Choroid plexus epithelial cell (primary cell): ENCODE measurements around the gene RMC1.
"Not testable (repeated sequence)": the region's sequence is repeated elsewhere in the genome, so short reads cannot be mapped to it uniquely, and the experiment has no call there.

Experiments used
- DNase-seq: peaks from one replicate; pipeline ENCODE4 v3.0.0-alpha.2; 2010; ENCODE audit warnings: low read depth
- H3K4me3 ChIP-seq: 2 replicates; pipeline ENCODE4 v1.5.1; 2011; ENCODE audit warnings: low read depth, mild to moderate bottlenecking, control low read depth, low read length, moderate library complexity
- CTCF ChIP-seq: conservative IDR thresholded peaks from 2 replicates; pipeline ENCODE4 v1.5.1; 2011; ENCODE audit warnings: low read depth, mild to moderate bottlenecking, control low read depth, inconsistent platforms, low read length, moderate library complexity

The RMC1 gene

GRCh38 chr18:23485386-23485785 lies 17.9 kb upstream of the RMC1 start:
- no peak overlapping the region for H3K4me3 ChIP-seq
- no peak for TF ChIP-seq CTCF
- DNase-seq = no peak

GRCh38 chr18:23487738-23488570 lies 15.4 kb upstream of the RMC1 start:
- H3K4me3 ChIP-seq = peak overlapping the region; percentile 35
- no peak for TF ChIP-seq CTCF
- DNase-seq = peak; percentile 31

GRCh38 chr18:23489586-23489985 lies 13.7 kb upstream of the RMC1 start:
- H3K4me3 ChIP-seq, DNase-seq: not testable (repeated sequence)

GRCh38 chr18:23493654-23494053 lies 9.7 kb upstream of the RMC1 start:
- H3K4me3 ChIP-seq = no peak overlapping the region
- DNase-seq = no peak
- no peak for TF ChIP-seq CTCF

- no peak overlapping the region for H3K4me3 ChIP-seq
- no peak for TF ChIP-seq CTCF
Measured at GRCh38 chr18:23494992-23495391, 8.3 kb upstream of the RMC1 start.

GRCh38 chr18:23495723-23496440 lies 7.4 kb upstream of the RMC1 start:
- DNase-seq = no peak
- TF ChIP-seq CTCF = no peak
- H3K4me3 ChIP-seq = no peak overlapping the region

More at GRCh38 chr18:23494992-23495391, 8.3 kb upstream of the RMC1 start:
- no peak for DNase-seq

- DNase-seq = no peak
- no peak overlapping the region for H3K4me3 ChIP-seq
Measured at GRCh38 chr18:23498117-23498516, 5.2 kb upstream of the RMC1 start.

More at GRCh38 chr18:23498117-23498516, 5.2 kb upstream of the RMC1 start:
- no peak for TF ChIP-seq CTCF
